DND-41 (cell line): ENCODE measurements around the gene EEF2K.

Experiments used
- CTCF ChIP-seq: IDR thresholded peaks from 2 replicates; pipeline ENCODE4 v1.5.1; 2012; ENCODE audit warnings: borderline replicate concordance, low read length, moderate library complexity, mild to moderate bottlenecking; ENCODE audit not compliant: poor library complexity, severe bottlenecking; ENCODE audit errors: extremely low read depth
- EZH2 ChIP-seq: IDR thresholded peaks from 3 replicates; pipeline ENCODE4 v1.6.1; 2012; ENCODE audit warnings: borderline replicate concordance, low read depth, mild to moderate bottlenecking, moderate library complexity, low read length, inconsistent platforms; ENCODE audit not compliant: severe bottlenecking

GRCh38 chr16:22326369-22326652 is 120.2 kb downstream of the EEF2K start:
- no peak for TF ChIP-seq CTCF
- TF ChIP-seq EZH2 = no peak
